HG03565 (cell line): ENCODE measurements around the gene TESPA1.
"Not testable (repeated sequence)": the region's sequence is repeated elsewhere in the genome, so short reads cannot be mapped to it uniquely, and the experiment has no call there.

Experiments used
- ATAC-seq: cut with Tn5 transposase; IDR thresholded peaks from one replicate; pipeline ENCODE4 v1.9.1; 2021; ENCODE audit warnings: mild to moderate bottlenecking, moderate library complexity; ENCODE audit not compliant: unreplicated experiment

Gene TESPA1

DNA sequence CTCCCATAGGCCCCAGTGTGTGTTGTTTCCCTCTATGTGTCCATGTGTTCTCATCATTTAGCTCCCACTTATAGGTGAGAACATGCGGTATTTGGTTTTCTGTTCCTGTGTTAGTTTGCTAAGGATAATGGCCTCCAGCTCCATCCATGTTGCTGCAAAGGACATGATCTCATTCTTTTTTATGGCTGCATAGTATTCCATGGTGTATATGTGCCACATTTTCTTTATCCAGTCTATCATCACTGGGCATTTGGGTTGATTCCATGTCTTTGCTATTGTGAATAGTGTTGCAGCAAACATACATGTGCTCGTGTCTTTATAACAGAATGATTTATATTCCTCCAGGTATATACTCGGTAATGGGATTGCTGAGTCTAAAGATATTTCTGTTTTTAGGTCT is 2.2 kb upstream of the TESPA1 start:
- ATAC-seq: not testable (repeated sequence)

GRCh38 chr12:54983536-54984101 is 943 bp downstream of the TESPA1 start:
- ATAC-seq: no peak

GRCh38 chr12:54981796-54982195 is 2.8 kb downstream of the TESPA1 start:
- no peak for ATAC-seq

- ATAC-seq: no peak
Measured at GRCh38 chr12:54980341-54980740, 4.2 kb downstream of the TESPA1 start.

GRCh38 chr12:54977857-54978256 is 6.7 kb downstream of the TESPA1 start:
- ATAC-seq: no peak

GRCh38 chr12:54977155-54977554 is 7.4 kb downstream of the TESPA1 start:
- no peak for ATAC-seq

DNA sequence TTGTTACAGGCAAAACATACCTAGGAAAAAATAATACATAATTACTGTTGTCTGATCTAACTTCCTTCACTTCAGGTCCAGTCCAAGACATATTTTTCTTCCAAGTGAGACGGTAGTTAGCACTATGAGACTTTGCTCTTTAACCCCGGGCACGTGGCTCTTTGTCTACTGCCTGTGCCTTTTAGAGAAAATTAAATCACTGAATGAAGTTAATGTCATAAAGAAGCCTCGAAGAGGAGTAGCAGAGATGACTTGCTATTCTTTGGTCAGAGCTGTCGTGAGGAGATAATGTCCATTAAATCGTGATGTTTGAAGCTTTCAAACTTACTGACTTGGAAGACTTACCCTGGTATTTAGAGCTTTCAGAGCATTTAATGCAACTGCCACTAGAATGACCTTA is 8.7 kb downstream of the TESPA1 start:
- no peak for ATAC-seq

- ATAC-seq: no peak
Measured at GRCh38 chr12:54975272-54975671, 9.3 kb downstream of the TESPA1 start.

- ATAC-seq: no peak
Measured at GRCh38 chr12:54974279-54974678, 10.3 kb downstream of the TESPA1 start.

GRCh38 chr12:54973556-54973955 is 11.0 kb downstream of the TESPA1 start:
- no peak for ATAC-seq

DNA sequence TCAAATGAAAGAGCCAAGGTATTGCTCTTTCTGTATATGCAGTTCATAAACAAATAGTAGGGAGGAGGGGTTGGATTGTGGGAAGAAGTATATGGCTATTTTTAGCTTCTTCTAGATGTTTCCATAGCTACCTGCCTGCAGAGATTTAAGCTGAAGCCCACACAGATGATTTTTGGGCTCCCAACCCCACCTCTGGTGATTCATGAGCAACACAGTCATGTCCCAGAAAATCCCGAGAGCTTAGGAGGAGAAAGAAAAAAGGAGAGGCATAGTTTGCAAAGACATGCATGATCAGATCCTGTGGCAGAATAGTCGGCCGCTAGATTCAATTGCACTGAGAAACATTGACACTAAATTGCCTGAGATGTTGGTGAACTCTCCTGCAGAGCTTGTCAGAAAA is 13.8 kb downstream of the TESPA1 start:
- no peak for ATAC-seq

- no peak for ATAC-seq
Measured at GRCh38 chr12:54968181-54968730, 16.3 kb downstream of the TESPA1 start.

- ATAC-seq: no peak
Measured at GRCh38 chr12:54967461-54967860, 17.1 kb downstream of the TESPA1 start.

- ATAC-seq: no peak
Measured at GRCh38 chr12:54961190-54961589, 23.4 kb downstream of the TESPA1 start.

GRCh38 chr12:54959291-54960018 is 25.1 kb downstream of the TESPA1 start:
- peak; percentile 59 for ATAC-seq

DNA sequence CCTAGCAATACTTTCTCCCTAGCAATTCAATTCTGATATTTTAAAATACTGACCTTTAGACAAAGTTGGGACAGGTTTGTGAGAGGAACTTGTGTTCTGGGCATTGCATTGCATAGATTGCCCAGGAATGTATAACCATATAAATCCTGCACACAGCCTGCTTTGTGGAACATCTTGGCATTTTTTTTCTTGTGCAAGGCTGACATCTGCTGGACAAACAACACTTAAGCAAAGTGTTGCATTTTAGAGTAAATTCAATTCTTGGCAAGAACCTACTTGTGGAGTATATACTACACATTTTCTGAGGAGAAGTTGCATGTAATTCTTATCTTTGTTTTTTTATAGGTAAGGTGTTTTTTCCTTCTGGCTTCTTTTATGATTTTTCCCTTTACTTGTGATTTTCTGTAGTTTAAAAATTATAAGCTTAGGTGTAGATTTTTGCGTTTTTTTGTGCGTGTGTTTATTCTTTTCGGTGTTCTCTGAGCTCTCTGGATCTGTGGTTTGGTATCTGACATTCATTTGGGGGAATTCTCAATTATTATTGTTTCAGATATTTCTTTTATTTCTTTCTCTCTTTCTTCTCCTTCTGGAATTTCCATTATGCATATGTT is 26.4 kb downstream of the TESPA1 start:
- no peak for ATAC-seq

- no peak for ATAC-seq
Measured at GRCh38 chr12:54956818-54957641, 27.5 kb downstream of the TESPA1 start.

- ATAC-seq: no peak
Measured at GRCh38 chr12:54956322-54956721, 28.2 kb downstream of the TESPA1 start.

DNA sequence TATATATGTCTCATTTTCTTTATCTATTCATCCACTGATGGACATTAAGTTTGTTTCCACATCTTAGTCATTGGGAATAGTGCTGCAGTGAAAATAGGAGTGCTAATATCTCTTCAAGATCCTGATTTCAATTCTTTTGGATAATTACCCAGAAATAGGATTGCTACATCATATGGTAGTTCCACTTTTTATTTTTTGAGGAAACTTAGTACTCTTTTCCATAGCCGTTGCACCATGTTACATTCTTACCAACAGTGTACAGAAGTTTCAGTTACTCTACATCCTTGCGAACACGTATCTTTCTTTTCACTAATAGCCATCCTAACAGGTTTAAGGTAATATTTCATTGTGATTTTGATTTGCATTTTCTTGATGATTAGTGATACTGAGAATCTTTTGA is 29.8 kb downstream of the TESPA1 start:
- ATAC-seq: no peak

DNA sequence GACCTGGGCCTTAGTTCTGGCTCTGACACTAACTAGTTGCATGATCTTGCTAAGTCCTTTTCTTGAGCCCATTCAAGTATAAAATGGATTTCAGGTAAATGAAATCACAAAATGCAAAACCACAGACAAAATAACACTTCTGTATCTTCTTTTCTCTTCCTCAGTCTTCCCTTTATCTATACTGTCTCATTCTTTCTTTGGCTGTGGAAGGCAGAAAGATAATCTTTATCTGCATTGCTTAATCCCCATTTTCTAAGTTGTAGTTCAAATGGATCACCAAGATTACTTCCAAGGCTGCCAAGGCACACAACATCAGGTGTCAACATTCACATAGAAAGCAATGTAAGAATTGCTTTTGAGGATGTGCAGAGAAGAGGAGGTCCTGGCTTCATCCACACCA is 30.3 kb downstream of the TESPA1 start:
- ATAC-seq: no peak

GRCh38 chr12:54950071-54950727 is 34.4 kb downstream of the TESPA1 start:
- no peak for ATAC-seq
